ENCODE results near the gene NPW. TPM values are rescaled to one million over a fixed set of nuclear protein-coding genes. Genes with fewer than 3 reads are reported as not detected.

NPW gene
- total RNA-seq, 1 donor from 2014 or later = 0.80 TPM

GRCh38 chr16:2037115-2037514, 17.5 kb downstream of the NPW start:
- ATAC-seq = no peak

GRCh38 chr16:2037647-2038381, 18.2 kb downstream of the NPW start:
- ATAC-seq = no peak

- no peak for ATAC-seq
Observed at GRCh38 chr16:2038382-2039231, 19.0 kb downstream of the NPW start.

- ATAC-seq = no peak
Observed at GRCh38 chr16:2039274-2040031, 19.9 kb downstream of the NPW start.

- no peak for ATAC-seq
Observed at GRCh38 chr16:2040041-2040786, 20.6 kb downstream of the NPW start.

GRCh38 chr16:2040787-2041522, 21.4 kb downstream of the NPW start:
- peak; percentile 67 for ATAC-seq

DNA sequence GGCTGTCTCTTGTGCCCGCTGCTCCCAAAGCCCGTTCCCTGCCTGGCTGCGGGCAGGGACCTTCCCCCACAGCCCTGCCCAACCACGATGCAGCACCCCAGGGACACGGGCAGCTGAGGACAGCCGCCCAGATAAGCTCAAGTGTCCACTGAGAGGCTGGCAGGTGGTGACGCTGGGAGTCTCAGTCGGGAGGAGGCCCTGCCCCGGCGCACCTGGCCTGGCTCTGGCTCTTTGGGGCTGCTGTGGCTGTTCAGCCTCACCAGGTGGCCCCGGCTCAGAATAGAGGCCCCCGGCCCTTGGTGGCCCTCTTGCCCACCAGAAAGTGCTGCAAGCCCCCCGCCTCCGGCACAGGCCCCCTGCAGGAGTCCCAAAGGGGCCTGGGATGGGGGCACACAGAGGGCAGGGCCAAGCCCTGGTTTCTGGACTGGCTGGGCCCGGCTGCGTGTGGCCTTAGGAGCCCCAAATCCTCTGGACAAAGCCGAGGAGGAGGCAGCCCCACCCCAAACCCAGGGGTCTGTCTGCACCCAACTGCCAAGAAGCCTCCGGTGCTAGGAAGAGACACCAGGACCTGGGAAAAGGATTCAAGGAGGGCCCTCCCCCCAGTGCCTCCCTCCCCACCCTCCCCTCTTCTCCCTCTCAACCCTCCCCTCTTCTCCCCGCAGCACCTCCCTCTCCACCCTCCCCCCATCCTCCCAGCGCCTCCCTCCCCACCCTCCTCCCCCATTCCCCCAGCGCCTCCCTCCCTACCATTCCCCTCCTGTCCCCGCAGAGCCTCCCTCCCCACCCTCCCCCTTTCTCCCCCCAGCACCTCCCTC, 22.8 kb downstream of the NPW start:
- ATAC-seq = no peak

- ATAC-seq = peak; percentile 65
Observed at GRCh38 chr16:2042986-2043666, 23.5 kb downstream of the NPW start.

GRCh38 chr16:2043667-2044451, 24.3 kb downstream of the NPW start:
- ATAC-seq = peak; percentile 1

- peak; percentile 3 for ATAC-seq
Observed at GRCh38 chr16:2044541-2044940, 25.0 kb downstream of the NPW start.

DNA sequence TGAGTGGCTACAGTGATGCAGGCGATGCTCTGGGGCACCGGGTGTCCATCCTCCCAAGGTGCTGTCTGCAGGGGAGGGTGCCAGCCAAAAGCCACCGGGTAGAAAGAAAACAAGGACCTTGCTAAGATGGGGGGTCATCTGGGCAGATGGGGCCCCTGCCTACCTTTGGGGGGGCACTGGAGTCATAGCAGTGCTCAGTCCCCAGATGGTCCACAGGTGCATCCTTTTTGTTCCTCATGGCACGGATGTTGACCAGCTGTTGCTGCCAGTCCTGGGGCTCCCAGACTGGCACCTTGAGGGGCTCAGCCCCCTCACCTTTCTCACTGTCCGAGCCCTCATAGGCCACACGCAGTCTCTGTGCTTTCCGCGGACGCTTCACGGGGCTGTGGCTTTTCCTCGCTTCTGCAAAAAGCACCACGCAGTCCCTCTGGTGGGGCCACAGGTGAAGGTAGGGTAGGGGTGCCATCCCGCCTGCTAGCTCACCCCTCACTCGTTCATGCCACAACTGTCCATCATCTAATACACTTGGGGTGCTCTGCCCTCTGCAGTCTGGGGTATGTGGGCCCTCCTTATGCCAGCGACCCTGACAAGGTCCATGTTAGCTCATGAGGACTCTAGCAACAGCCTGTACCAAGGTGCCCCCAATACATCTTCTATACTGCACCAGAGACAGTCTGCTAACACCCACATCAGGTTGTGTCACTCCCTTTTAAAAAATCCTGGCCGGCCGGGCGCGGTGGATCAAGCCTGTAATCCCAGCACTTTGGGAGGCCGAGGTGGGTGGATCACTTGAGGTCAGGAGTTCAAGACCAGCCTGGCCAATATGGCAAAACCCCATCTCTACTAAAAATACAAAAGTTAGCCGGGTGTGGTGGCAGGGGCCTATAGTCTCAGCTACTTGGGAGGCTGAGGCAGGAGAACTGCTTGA, 26.6 kb downstream of the NPW start:
- no peak for ATAC-seq

- no peak for ATAC-seq
Observed at GRCh38 chr16:2046893-2047329, 27.3 kb downstream of the NPW start.

DNA sequence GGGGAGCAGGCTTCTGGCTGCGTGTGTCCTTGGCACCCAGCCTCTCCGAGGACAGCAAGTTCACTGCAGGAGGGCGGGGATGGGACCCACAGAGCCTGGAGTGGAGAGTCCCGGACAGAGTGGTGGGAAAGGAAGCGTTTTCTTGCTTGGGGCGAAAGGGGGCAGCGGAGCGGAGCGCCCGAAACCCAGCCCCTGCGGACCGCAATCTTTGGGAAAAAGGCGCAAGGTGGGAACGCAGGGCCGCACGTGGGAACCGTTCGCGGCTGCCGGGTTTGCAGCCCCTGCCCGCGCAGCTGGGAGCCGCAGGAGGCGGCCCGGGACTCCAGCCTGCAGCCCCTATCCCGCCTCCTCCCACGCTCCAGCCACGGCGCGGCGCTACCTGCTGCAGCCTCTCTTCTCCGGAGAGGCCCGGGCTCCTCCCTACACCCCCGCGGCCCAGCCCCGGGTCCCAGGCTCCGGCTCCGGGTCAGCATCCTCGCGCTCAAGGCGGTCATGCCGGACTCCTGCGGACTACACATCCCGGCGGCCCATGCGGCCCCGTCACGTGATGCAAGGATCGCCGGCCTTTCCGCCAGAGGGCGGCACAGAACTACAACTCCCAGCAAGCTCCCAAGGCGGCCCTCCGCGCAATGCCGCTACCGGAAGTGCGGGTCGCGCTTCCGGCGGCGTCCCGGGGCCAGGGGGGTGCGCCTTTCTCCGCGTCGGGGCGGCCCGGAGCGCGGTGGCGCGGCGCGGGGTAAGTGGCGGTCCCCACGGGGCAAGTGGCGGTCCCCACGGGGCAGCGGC, 27.9 kb downstream of the NPW start, which contains the start of the genes NTHL1 and TSC2:
Gene NTHL1 (minus strand): TSS at position 505 of the 786 bp plus-strand sequence. CDS start 11 bp downstream, at position 494.
Gene TSC2 (plus strand): TSS at position 656 of the 786 bp plus-strand sequence. CDS start 631 bp downstream, outside the sequence.
- peak; percentile 89 for ATAC-seq

- peak; percentile 25 for ATAC-seq
Observed at GRCh38 chr16:2048116-2048543, 28.5 kb downstream of the NPW start.

DNA sequence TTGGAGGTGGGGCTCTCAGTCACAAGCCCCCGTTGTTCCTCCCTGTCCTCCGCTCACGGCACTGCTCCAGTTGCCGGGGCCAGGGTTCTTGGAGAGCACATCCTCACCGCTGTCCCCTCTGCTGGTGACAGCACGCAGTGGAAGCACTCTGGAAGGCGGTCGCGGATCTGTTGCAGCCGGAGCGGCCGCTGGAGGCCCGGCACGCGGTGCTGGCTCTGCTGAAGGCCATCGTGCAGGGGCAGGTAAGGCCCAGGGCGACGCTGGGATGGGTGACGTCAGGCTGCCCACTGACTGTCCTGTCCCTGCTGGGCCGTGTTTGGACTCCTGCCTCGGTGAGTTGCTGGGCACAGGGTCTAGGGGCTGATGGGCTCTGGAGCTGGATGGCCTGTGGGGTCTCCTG, 33.6 kb downstream of the NPW start:
- no peak for ATAC-seq

GRCh38 chr16:2053897-2054296, 34.3 kb downstream of the NPW start:
- peak; percentile 6 for ATAC-seq
